Esophagus muscularis mucosa (tissue), 4 donors: ENCODE results near the gene ZNF672.

Source experiments
- CTCF ChIP-seq, 3 experiments: fragments of 200-600 bp in 2 of 3; fragments of 450-650 bp in 1 of 3; sonication (generic) in 2 of 3; IDR thresholded peaks; one replicate each; pipeline ENCODE4 v1.5.1; 2017 to 2019; ENCODE audit warnings: antibody characterized with exemption in 3 of 3, mild to moderate bottlenecking in 2 of 3, moderate library complexity in 1 of 3
- EP300 ChIP-seq: sonication (generic); formaldehyde crosslinking; IDR thresholded peaks from one replicate; pipeline ENCODE4 v1.6.1; 2017; ENCODE audit warnings: antibody characterized with exemption
- POLR2A ChIP-seq: fragments of 450-650 bp; IDR thresholded peaks from one replicate; pipeline ENCODE4 v1.6.1; 2017; ENCODE audit warnings: antibody characterized with exemption, moderate library complexity, mild to moderate bottlenecking, low read depth
- POLR2AphosphoS5 ChIP-seq, 2 donors: sonication (generic); formaldehyde crosslinking; IDR thresholded peaks; one replicate each; pipeline ENCODE4 v1.6.1; 2017; ENCODE audit warnings: antibody characterized with exemption in 2 of 2

GRCh38 chr1:248851390-248851789, 13.4 kb downstream of the ZNF672 start:
- TF ChIP-seq CTCF (IDR thresholded peaks at IDR 0.05) = no peak
- TF ChIP-seq POLR2A = no peak
- TF ChIP-seq EP300 = no peak
- TF ChIP-seq POLR2AphosphoS5 (IDR thresholded peaks at IDR 0.05) = no peak
